Suprapubic skin (tissue), 4 donors: ENCODE results near the gene MAST2. TPM values are rescaled to one million over a fixed set of nuclear protein-coding genes. Genes with fewer than 3 reads are reported as not detected.

Source experiments
- DNase-seq, 2 donors: peaks; one replicate each; pipeline ENCODE4 v3.0.0-alpha.2; 2019; ENCODE audit warnings: low spot score in 2 of 2
- H3K27ac ChIP-seq: fragments of 200-600 bp; sonication (generic); one replicate; pipeline ENCODE4 v1.5.1; 2019
- H3K27me3 ChIP-seq: fragments of 200-600 bp; sonication (generic); one replicate; pipeline ENCODE4 v1.5.1; 2019
- H3K36me3 ChIP-seq: fragments of 200-600 bp; sonication (generic); one replicate; pipeline ENCODE4 v1.5.1; 2019
- H3K4me1 ChIP-seq: fragments of 200-600 bp; sonication (generic); one replicate; pipeline ENCODE4 v1.5.1; 2019
- H3K4me3 ChIP-seq: fragments of 200-600 bp; sonication (generic); one replicate; pipeline ENCODE4 v1.5.1; 2019; ENCODE audit warnings: mild to moderate bottlenecking
- H3K9me3 ChIP-seq: fragments of 200-600 bp; sonication (generic); one replicate; pipeline ENCODE4 v1.5.1; 2019
- EP300 ChIP-seq: sonication (generic); formaldehyde crosslinking; IDR thresholded peaks from one replicate; pipeline ENCODE4 v1.6.1; 2017; ENCODE audit warnings: antibody characterized with exemption
- POLR2A ChIP-seq, 2 donors: fragments of 450-650 bp; IDR thresholded peaks; one replicate each; pipeline ENCODE4 v1.6.1; 2017; ENCODE audit warnings: antibody characterized with exemption in 2 of 2, mild to moderate bottlenecking in 2 of 2, moderate library complexity in 2 of 2
- POLR2AphosphoS5 ChIP-seq, 3 donors: sonication (generic); formaldehyde crosslinking; IDR thresholded peaks; one replicate each; pipeline ENCODE4 v1.6.1; 2017; ENCODE audit warnings: antibody characterized with exemption in 3 of 3
- WGBS: methylation state at CpG from one replicate; pipeline ENCODE4 v1.1.5; 2018; 5-methylcytosine and 5-hydroxymethylcytosine counted together
- total RNA-seq, 4 donors: library from RNA; depleted of rRNA; stranded (reverse); fragments of >200 nt; gene quantifications; one replicate each; pipeline ENCODE4 v1.1.0, GENCODE V29; 2016
- TF ChIP-seq, protein P1 (sequence below), 2 donors: fragments of 200-600 bp in 1 of 2; fragments of 450-650 bp in 1 of 2; sonication (generic) in 1 of 2; IDR thresholded peaks; one replicate each; pipeline ENCODE4 v1.5.1; 2016 to 2019; ENCODE audit warnings: antibody characterized with exemption in 2 of 2, mild to moderate bottlenecking in 1 of 2, moderate library complexity in 1 of 2

The MAST2 gene
- total RNA-seq, 4 donors from 2014 or later: 15.4 to 21.6 (median 20.1) TPM

DNA sequence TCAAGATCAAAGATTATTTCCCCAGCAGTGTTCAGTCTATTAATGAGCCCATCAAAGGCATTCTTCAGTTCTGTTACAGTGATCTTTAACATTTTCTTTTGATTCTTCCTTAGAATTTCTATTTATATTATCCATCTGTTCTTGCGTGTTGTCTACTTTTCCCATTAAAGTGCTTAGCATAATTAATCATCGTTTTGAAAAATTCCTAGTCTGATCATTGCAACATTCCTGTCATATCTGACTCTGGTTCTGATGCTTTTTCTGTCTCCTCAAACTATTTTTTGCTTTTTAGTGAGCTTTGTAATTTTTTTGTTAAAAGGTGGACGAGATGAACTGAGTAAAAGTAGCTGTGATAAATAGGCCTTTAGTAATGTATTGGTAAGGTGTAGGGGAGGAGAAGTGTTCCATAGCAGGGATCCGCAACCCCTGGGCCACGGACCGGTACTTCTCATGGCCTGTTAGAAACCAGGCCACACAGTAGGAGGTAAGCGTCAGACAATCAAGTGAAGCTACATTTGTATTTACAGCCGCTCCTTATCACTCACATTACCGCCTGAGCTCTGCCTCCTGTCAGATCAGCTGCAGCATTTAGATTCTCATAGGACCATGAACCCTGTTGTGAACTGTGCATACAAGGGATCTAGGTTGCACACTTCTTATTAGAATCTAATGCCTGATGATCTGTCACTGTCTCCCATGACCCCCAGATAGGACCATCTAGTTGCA, 165.7 kb downstream of the MAST2 start:
- TF ChIP-seq, protein P1, sequence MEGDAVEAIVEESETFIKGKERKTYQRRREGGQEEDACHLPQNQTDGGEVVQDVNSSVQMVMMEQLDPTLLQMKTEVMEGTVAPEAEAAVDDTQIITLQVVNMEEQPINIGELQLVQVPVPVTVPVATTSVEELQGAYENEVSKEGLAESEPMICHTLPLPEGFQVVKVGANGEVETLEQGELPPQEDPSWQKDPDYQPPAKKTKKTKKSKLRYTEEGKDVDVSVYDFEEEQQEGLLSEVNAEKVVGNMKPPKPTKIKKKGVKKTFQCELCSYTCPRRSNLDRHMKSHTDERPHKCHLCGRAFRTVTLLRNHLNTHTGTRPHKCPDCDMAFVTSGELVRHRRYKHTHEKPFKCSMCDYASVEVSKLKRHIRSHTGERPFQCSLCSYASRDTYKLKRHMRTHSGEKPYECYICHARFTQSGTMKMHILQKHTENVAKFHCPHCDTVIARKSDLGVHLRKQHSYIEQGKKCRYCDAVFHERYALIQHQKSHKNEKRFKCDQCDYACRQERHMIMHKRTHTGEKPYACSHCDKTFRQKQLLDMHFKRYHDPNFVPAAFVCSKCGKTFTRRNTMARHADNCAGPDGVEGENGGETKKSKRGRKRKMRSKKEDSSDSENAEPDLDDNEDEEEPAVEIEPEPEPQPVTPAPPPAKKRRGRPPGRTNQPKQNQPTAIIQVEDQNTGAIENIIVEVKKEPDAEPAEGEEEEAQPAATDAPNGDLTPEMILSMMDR (IDR thresholded peaks at IDR 0.05): no peak
- TF ChIP-seq POLR2AphosphoS5 (IDR thresholded peaks at IDR 0.05) (no peak), EP300 (no peak), POLR2A (IDR thresholded peaks at IDR 0.05) (no peak)
- H3K27ac ChIP-seq: no peak overlapping the region
- H3K27me3 ChIP-seq: no peaks in the 10 kb centered on the region
- H3K4me3 ChIP-seq: no peak overlapping the region
- no peaks in the 10 kb centered on the region for H3K4me1 ChIP-seq
- DNase-seq: no peak
- peaks cover 7% of the 10 kb centered on the region for H3K36me3 ChIP-seq
- WGBS: 85% methylated on average over 9 of the region's 9 CpGs
- no peaks in the 10 kb centered on the region for H3K9me3 ChIP-seq

- H3K9me3 ChIP-seq: no peaks in the 10 kb centered on the region
- H3K27ac ChIP-seq: no peak overlapping the region
- no peaks in the 10 kb centered on the region for H3K27me3 ChIP-seq
- H3K4me1 ChIP-seq: no peaks in the 10 kb centered on the region
- no peak for TF ChIP-seq POLR2AphosphoS5 (IDR thresholded peaks at IDR 0.05)
- TF ChIP-seq, protein P1 (IDR thresholded peaks at IDR 0.05): no peak
- TF ChIP-seq EP300: no peak
- TF ChIP-seq POLR2A (IDR thresholded peaks at IDR 0.05): no peak
- H3K36me3 ChIP-seq: peaks cover 7% of the 10 kb centered on the region
- DNase-seq: no peak
- 98% methylated on average over 3 of the region's 3 CpGs for WGBS
- H3K4me3 ChIP-seq: no peak overlapping the region
Observed at GRCh38 chr1:45969866-45970265, 166.5 kb downstream of the MAST2 start.

GRCh38 chr1:45971335-45971734, 167.9 kb downstream of the MAST2 start:
- no peak overlapping the region for H3K27ac ChIP-seq
- 95% methylated on average over 3 of the region's 3 CpGs for WGBS

GRCh38 chr1:45971922-45972531, 168.6 kb downstream of the MAST2 start:
- Histone ChIP-seq H3K9me3 (no peaks in the 10 kb centered on the region), H3K27ac (no peak overlapping the region), H3K36me3 (peaks cover 7% of the 10 kb centered on the region), H3K4me1 (no peaks in the 10 kb centered on the region), H3K27me3 (no peaks in the 10 kb centered on the region), H3K4me3 (no peak overlapping the region)
- WGBS: 94% methylated on average over 5 of the region's 5 CpGs
- DNase-seq: no peak
- TF ChIP-seq POLR2AphosphoS5 (IDR thresholded peaks at IDR 0.05): no peak
- no peak for TF ChIP-seq EP300
- TF ChIP-seq, protein P1 (IDR thresholded peaks at IDR 0.05): no peak
- no peak for TF ChIP-seq POLR2A (IDR thresholded peaks at IDR 0.05)

More at GRCh38 chr1:45971335-45971734, 167.9 kb downstream of the MAST2 start:
- TF ChIP-seq EP300 (no peak), POLR2A (IDR thresholded peaks at IDR 0.05) (no peak), POLR2AphosphoS5 (IDR thresholded peaks at IDR 0.05) (no peak)
- TF ChIP-seq, protein P1 (IDR thresholded peaks at IDR 0.05): no peak
- Histone ChIP-seq H3K4me3 (no peak overlapping the region), H3K36me3 (peaks cover 7% of the 10 kb centered on the region), H3K27me3 (no peaks in the 10 kb centered on the region), H3K9me3 (no peaks in the 10 kb centered on the region), H3K4me1 (no peaks in the 10 kb centered on the region)
- DNase-seq: no peak

- Histone ChIP-seq H3K36me3 (peaks cover 7% of the 10 kb centered on the region), H3K27ac (no peak overlapping the region), H3K27me3 (no peaks in the 10 kb centered on the region), H3K4me3 (no peak overlapping the region), H3K4me1 (no peaks in the 10 kb centered on the region), H3K9me3 (no peaks in the 10 kb centered on the region)
- no peak for TF ChIP-seq POLR2A (IDR thresholded peaks at IDR 0.05)
- no peak for TF ChIP-seq POLR2AphosphoS5 (IDR thresholded peaks at IDR 0.05)
- TF ChIP-seq, protein P1 (IDR thresholded peaks at IDR 0.05): no peak
- no peak for TF ChIP-seq EP300
- WGBS: 93% methylated on average over 2 of the region's 2 CpGs
- no peak for DNase-seq
Observed at GRCh38 chr1:45972621-45973020, 169.2 kb downstream of the MAST2 start.
